Upper lobe of left lung (tissue), 4 donors: ENCODE measurements around the gene FER.

Experiments used
- CTCF ChIP-seq, 6 experiments: fragments of 450-650 bp in 4 of 6; fragments of 200-600 bp in 2 of 6; sonication (generic) in 2 of 6; IDR thresholded peaks; one replicate each; pipeline ENCODE4 v1.5.1; 2016 to 2019; ENCODE audit warnings: antibody characterized with exemption in 6 of 6
- EP300 ChIP-seq, 4 donors: sonication (generic); formaldehyde crosslinking; IDR thresholded peaks; one replicate each; pipeline ENCODE4 v1.5.1; 2017; ENCODE audit warnings: antibody characterized with exemption in 4 of 4, control low read depth in 2 of 4
- POLR2A ChIP-seq, 4 donors: fragments of 450-650 bp; IDR thresholded peaks; one replicate each; pipeline ENCODE4 v1.5.1; 2016 to 2017; ENCODE audit warnings: antibody characterized with exemption in 4 of 4, mild to moderate bottlenecking in 2 of 4

- TF ChIP-seq POLR2A (IDR thresholded peaks at IDR 0.05) (no peak), CTCF (IDR thresholded peaks at IDR 0.05) (no peak), EP300 (IDR thresholded peaks at IDR 0.05) (no peak)
Measured at GRCh38 chr5:109053995-109054417, 306.3 kb downstream of the FER start.
